GM12801 (cell line): ENCODE measurements around the gene GNS.

Experiments used
- TF ChIP-seq, protein P1 (sequence below): IDR thresholded peaks from one replicate; pipeline ENCODE4 v1.5.1; 2011; ENCODE audit warnings: control low read depth; ENCODE audit not compliant: insufficient read length; ENCODE audit errors: extremely low read depth

Gene GNS

DNA sequence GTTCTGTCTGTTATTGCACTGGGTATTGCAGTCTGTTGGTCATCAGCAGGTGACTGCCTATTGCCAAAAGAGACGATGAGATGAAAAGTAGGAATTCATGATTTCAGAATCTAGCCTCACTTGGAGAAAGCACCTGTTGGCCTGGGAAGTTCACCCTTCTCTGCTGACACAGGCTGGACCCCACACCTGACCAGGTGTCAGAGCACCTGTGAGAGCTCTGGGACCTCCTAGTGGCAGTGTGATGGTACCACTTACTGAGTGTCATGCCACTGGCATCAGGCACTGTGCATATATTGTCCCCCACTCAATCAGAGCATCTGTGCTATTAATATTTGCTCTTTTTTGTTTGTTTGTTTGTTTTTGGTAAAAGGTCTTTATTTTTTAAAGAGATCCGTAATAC is 81.0 kb downstream of the GNS start:
- TF ChIP-seq, protein P1, sequence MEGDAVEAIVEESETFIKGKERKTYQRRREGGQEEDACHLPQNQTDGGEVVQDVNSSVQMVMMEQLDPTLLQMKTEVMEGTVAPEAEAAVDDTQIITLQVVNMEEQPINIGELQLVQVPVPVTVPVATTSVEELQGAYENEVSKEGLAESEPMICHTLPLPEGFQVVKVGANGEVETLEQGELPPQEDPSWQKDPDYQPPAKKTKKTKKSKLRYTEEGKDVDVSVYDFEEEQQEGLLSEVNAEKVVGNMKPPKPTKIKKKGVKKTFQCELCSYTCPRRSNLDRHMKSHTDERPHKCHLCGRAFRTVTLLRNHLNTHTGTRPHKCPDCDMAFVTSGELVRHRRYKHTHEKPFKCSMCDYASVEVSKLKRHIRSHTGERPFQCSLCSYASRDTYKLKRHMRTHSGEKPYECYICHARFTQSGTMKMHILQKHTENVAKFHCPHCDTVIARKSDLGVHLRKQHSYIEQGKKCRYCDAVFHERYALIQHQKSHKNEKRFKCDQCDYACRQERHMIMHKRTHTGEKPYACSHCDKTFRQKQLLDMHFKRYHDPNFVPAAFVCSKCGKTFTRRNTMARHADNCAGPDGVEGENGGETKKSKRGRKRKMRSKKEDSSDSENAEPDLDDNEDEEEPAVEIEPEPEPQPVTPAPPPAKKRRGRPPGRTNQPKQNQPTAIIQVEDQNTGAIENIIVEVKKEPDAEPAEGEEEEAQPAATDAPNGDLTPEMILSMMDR = no peak

DNA sequence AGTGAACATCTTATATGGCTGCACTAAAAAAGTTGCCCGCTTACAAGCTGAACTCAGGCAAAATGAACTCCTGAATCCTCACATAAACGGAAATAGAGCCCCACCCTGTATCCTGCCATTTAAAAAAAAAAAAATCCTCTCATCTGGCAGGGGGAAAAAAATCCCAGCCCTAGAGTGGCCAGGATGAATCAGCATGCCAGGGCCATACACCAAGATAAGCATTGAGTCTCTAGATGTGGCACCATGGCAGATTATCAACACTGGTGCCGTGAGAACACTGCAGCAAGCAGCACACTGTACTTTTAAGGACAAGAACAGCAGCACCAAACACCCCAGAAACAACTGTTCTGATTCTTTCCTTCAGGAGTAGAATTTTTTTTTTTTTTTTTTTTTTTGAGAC is 83.4 kb downstream of the GNS start:
- TF ChIP-seq, protein P1 = no peak

DNA sequence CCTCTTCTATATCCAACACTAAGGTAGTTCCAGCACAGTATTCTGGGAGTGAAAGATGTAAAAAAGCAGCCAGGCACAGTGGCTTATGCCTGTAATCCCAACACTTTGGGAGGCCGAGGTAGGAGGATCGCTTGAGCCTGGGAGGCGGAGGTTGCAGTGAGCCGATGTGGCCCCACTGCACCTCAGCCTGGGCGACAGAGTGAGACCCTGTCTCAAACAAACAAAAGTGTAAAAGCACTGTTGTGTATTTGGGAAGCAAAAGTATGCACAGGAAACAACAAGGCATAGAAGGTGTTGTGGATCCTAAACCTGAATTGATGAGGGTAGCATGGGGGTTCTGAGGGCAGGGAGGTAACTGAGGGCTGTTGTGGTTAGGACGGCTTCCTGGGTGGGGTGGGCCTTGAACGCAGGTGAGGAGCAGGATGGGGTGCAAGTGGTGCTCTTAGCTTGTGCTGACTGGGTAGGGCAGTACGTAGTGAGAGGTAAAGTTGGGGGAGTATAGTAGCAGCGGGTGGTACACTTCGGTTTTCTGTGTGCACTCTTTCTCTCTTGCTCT is 84.8 kb downstream of the GNS start:
- TF ChIP-seq, protein P1 = no peak

DNA sequence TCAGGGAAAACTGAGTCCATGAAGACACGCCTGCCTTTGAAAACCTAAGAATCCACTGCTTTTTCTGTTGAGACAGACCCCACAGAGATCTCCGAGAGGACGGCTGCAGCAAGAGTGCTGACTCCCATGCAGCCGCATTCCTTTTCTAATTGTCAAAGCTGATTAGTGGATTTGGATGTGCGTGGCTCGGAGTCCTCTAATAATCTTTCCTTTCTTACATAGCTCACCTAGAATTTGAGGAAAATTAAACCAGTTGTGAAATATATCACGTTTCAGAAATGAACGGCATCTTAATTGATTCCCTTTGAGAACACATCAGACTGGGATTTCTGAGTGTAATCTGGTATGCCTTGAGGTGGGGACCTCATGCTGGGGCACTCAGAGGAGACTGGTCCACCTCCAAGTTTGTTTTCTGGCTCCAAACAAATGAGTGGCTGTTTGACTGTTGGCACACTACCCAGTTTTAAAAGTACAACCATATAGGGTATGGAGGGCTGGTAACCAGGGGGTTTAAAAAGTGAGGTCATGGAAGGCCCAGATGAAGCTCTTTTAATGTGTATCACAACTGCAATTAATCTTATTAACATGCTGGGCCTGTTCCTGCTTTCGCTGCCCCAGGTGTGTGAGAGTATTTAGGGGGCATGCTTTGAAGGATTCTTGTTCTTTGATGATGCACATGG is 85.6 kb downstream of the GNS start:
- TF ChIP-seq, protein P1 = no peak

DNA sequence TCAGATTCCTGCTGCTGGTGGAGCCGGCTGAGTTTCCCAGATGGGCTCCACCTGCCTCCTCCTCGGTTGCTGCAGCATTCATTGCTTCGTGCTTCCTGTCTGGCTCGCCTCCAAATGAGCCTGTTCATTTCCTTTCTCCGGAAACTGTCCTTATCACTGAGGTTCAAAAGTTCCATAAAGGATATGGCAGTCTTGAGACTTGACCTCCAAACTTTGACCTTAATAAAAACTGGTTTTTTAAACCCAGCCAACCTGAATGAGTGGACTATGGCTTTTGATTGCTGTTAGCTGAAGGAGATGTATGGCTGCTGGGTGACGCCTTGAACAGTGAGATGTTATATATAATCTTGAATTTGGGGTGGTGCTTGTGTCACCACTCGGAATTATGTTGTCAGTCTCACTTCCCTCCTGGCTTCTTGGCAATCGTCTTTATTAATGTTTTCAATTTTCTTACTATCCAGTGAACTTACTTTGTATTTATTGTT is 86.2 kb downstream of the GNS start:
- TF ChIP-seq, protein P1 = no peak

DNA sequence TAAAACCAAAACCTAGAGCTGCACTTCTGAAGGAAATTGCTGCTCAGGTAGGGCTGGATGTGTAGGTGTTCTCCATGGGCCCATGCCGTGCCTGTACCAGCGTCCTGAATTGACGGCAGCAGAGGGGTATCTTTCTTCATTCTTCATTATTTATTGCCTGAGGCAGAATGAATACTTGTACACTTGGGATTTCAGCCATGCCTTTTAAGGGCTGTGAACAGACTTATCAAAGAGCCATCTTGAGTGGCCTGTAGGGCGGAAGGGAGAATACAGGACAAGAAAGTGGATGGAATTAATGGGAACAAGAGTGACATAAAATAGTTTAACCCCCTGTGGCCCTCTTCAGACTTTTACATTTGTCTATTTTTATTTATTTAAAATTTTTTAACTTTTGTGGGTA is 87.5 kb downstream of the GNS start:
- TF ChIP-seq, protein P1 = no peak

DNA sequence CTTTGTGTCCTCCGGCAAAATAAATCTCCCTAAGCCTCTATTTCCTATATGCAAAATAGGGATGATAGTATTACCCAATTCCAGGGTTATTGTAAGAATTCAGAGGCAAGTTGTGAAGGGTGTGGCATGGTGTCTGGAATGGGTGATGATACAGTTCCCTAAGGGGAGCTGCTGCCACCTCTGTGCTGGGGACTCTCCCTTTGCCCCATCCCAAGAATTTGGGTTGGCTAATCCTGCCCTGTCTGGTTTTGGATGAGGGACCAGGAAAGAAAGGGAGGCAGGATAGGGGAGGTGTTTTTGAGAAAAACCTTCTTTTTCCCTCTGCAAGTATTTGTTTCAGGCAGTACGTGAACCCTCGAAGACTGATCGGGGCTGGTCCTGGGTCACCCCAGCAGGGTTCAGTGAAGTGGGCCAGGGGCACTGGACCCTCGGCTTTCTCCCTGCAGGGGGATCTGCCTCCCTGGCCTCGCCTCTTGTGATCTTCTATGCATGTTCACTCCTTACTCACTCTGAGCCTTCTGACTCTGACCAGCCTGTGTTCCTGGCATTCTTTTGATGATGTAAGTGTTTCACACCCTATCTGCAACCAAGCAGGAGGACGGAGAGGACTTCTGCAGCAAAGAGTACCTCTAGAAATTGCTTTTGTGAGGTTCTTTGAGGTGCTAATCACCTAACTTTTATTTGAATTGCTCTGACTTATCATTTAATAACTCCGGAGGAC is 88.1 kb downstream of the GNS start:
- TF ChIP-seq, protein P1 = no peak
